Daoy (cell line): Measurements from ENCODE around the gene PLEKHH1. TPM values are rescaled to one million over a fixed set of nuclear protein-coding genes. Genes with fewer than 3 reads are reported as not detected.
"Not testable (repeated sequence)": the region's sequence is repeated elsewhere in the genome, so short reads cannot be mapped to it uniquely, and the experiment has no call there.

ENCODE experiments used
- DNase-seq: peaks from one replicate; pipeline ENCODE4 v3.0.0-alpha.2; 2015; ENCODE audit warnings: low read depth
- total RNA-seq: library from RNA; depleted of rRNA; stranded (reverse); fragments of >200 nt; shearing (Covaris generic); gene quantifications from 2 replicates; pipeline ENCODE4 v1.2.3, GENCODE V29; 2014; rRNA removed

PLEKHH1 gene
- total RNA-seq, 1 experiment from 2014 or later = 3.3 TPM

DNA sequence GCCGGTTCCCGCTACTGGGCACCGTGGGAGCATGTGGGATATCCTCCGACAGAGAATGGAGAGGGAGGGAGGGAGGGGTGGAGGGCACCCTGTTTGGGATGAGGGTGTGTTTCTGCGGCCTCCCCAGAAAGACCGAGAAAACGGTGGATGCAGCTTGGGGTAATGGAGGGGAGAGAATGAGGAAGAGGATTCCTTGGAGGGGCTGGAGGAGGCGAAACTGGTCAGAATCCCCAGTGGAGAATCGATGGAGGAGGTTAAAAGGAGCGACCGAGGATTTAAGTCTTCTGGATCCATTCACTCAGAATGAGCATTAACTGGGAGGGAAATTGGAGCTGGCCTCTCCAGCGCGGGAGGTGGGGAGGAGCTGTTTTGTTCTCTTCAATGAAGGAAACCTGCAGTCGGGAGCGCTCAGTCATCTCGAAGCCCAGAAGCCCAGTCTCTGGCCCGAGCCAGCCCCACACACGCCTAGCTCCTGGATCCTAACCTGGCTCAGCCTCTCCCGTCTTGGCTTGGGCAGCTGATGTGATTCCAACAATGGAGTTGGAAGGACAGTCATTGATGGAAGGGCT, 87.2 kb downstream of the PLEKHH1 start:
- peak; percentile 37 for DNase-seq

- DNase-seq = peak; percentile 86
Observed at GRCh38 chr14:67622675-67623074, 89.6 kb downstream of the PLEKHH1 start.

DNA sequence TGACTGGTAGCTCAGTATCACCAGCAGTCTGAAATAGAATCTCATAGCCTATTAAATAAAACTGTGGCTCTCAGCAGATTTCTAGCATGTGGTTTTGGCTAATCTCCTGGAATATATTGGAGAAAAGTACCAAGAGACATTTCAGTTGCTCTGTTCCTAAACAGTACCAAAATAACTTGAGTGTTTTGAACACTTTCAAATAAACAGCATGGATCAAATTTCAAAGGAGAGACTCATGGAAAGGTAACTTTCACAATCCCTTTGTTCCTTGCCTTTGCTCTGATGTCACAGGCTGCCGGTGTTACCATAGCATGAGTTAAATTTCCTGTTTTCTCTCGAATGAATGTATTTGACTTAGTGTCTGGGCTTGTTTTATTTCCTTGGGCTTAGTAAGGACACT, 90.0 kb downstream of the PLEKHH1 start:
- DNase-seq = peak; percentile 33

DNA sequence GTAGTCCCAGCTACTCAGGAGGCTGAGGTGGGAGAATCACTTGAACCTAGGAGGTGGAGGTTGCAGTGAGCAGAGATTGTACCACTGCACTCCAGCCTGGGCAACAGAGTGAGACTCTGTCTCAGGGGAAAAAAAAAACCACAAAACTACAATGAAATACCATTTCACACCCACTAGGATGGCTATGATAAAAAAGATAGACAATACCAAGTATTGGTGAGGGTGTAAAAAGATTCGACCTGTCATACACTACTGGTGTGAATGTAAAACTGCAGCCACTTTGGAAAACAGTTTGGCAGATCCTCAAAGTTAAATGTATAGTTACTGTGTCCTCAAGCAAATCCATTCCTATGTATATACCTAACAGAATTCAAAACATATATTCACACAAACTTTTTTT, 93.0 kb downstream of the PLEKHH1 start:
- DNase-seq = not testable (repeated sequence)

DNA sequence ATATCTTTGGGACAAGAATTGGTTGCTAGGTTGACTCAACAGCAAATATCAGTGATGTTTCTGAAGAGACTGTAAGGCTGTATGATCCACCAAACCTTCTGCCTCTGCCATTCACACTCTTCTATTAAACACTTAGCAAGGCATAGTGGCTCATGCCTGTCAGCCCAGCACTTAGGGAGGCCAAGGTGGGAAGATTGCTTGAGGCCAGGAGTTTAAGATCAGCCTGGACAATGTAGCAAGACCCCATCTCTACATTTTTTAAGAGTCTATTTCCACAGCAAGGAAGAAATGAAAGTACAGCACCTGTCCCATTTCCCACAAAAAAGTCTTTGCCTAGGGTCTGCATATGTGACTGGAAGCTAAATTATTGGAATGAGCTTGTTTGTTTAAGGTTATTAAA, 94.4 kb downstream of the PLEKHH1 start:
- DNase-seq = no peak

DNA sequence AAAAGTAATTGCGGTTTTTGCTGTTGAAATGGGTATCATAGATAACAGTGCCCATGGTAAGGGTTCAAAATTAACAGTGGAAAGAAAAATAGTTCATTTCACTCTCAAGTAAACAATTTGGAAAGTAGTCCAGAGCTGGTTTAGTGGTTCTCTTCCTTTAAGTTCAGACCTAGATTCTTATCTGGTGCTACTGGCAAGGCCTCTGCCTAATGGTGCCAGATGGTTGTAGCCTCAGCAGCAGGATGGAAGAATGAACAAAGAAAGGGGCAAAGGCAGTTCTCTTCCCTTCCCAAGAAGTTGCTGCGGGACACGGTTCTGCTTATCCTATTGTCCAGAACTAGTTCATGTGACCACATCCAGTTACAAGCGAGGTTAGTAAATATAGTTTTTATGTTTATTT, 97.1 kb downstream of the PLEKHH1 start:
- DNase-seq = no peak

- no peak for DNase-seq
Observed at GRCh38 chr14:67630938-67631337, 97.8 kb downstream of the PLEKHH1 start.

- DNase-seq = no peak
Observed at GRCh38 chr14:67633451-67634147, 100.5 kb downstream of the PLEKHH1 start.

- no peak for DNase-seq
Observed at GRCh38 chr14:67636361-67636919, 103.3 kb downstream of the PLEKHH1 start.

- no peak for DNase-seq
Observed at GRCh38 chr14:67638642-67639041, 105.6 kb downstream of the PLEKHH1 start.

Other genes starting within 250 kb of the PLEKHH1 start
- gene ATP6V1D, start 173.5 kb upstream of the PLEKHH1 start, total RNA-seq = 222 and 258 TPM in 2 replicates
- 654 and 755 TPM in 2 replicates for gene EIF2S1, start 173.0 kb upstream of the PLEKHH1 start, total RNA-seq
- 12.8 and 17.0 TPM in 2 replicates for gene PLEK2, start 121.1 kb upstream of the PLEKHH1 start, total RNA-seq
- 2.9 and 8.5 TPM in 2 replicates for gene TMEM229B, start 44.6 kb upstream of the PLEKHH1 start, total RNA-seq
- 29.4 and 31.4 TPM in 2 replicates for gene PIGH, start 67.0 kb downstream of the PLEKHH1 start, total RNA-seq
- 19.4 and 37.1 TPM in 2 replicates for gene ARG2, start 86.6 kb downstream of the PLEKHH1 start, total RNA-seq
- 52.6 and 55.9 TPM in 2 replicates for gene VTI1B, start 141.3 kb downstream of the PLEKHH1 start, total RNA-seq
- 97.4 and 100 TPM in 2 replicates for gene RDH11, start 162.5 kb downstream of the PLEKHH1 start, total RNA-seq
- gene RDH12, start 168.6 kb downstream of the PLEKHH1 start, total RNA-seq = 0.06 TPM in 1 of 2 replicates, not detected in the other